ENCODE results near the gene E2F3. TPM values are rescaled to one million over a fixed set of nuclear protein-coding genes. Genes with fewer than 3 reads are reported as not detected.

The E2F3 gene
- total RNA-seq, 1 experiment from 2014 or later = 35.7 TPM

- Histone ChIP-seq H3K9me3 (ENCODE audit: control insufficient read depth, low read depth, low read length) (no peaks in the 10 kb centered on the region), H3K9ac (ENCODE audit: extremely low read depth, insufficient read length, low read length) (no peak overlapping the region), H2BK12ac (ENCODE audit: insufficient read length, low read depth, low read length) (no peak overlapping the region), H3K4ac (ENCODE audit: low read depth, low read length) (no peak overlapping the region), H4K8ac (replicated peaks; ENCODE audit: insufficient read length, low read depth, low read length) (no peak overlapping the region), H3K56ac (ENCODE audit: insufficient read length, low read depth, low read length) (no peak overlapping the region), H3T11ph (ENCODE audit: low read length) (no peak overlapping the region), H2BK15ac (ENCODE audit: low read depth, low read length) (no peak overlapping the region), H2BK20ac (ENCODE audit: low read depth, low read length, poor library complexity, severe bottlenecking) (no peak overlapping the region), H2AK5ac (ENCODE audit: insufficient read length, low read length) (no peak overlapping the region), H3K4me2 (ENCODE audit: insufficient read depth, insufficient read length, low read length) (no peak overlapping the region), H4K91ac (ENCODE audit: insufficient read length, low read depth, low read length) (no peak overlapping the region), H3K23me2 (ENCODE audit: insufficient read length, low read depth, low read length, poor library complexity, severe bottlenecking) (no peaks in the 10 kb centered on the region), H3K79me2 (ENCODE audit: insufficient read depth, low read length) (peaks cover 16% of the 10 kb centered on the region; the same call in 1 of the 2 replicates), H4K5ac (ENCODE audit: insufficient read length, low read depth, low read length) (no peak overlapping the region), H3K27ac (ENCODE audit: insufficient read length, low read depth, low read length) (no peak overlapping the region), H2BK5ac (ENCODE audit: insufficient read length, low read length) (no peak overlapping the region), H3K18ac (ENCODE audit: insufficient read length, low read depth, low read length) (no peak overlapping the region), H3K23ac (ENCODE audit: insufficient read length, low read depth, low read length) (no peak overlapping the region), H3K79me1 (ENCODE audit: insufficient read depth, low read depth, low read length, poor library complexity, severe bottlenecking) (peaks cover under 1% of the 10 kb centered on the region), H3K27me3 (ENCODE audit: insufficient read depth, low read length) (no peaks in the 10 kb centered on the region), H2AFZ (ENCODE audit: low read length) (no peak overlapping the region), H3K4me1 (ENCODE audit: insufficient read depth, low read length) (0 out of 2 replicates have a peak, but pooled peaks cover 3% of the 10 kb centered on the region), H4K20me1 (ENCODE audit: control insufficient read depth, insufficient read depth, insufficient read length) (no peaks in the 10 kb centered on the region), H2BK120ac (ENCODE audit: low read depth, low read length, poor library complexity, severe bottlenecking) (no peak overlapping the region), H3K14ac (ENCODE audit: insufficient read depth, low read length) (no peak overlapping the region)
- no peak overlapping the region for H3K4me3 Mint-ChIP-seq
- DNase-seq = no peak
- no peaks in the 10 kb centered on the region for H3K27me3 Mint-ChIP-seq (ENCODE audit: low read depth)
- no peak for TF ChIP-seq CTCF (conservative IDR thresholded peaks at IDR 0.05)
- H3K4me1 Mint-ChIP-seq = peaks cover 15 to 29% of the 10 kb centered on the region in 2 experiments
- WGBS (ENCODE audit: extremely low coverage, insufficient read length, low lambda C conversion rate) = no CpG with 5 or more reads among the region's 5 CpGs
- H3K9me3 Mint-ChIP-seq = no peaks in the 10 kb centered on the region; a peak in 2 of 5 replicates
- peak overlapping the region in 2 of 3 experiments; percentile 46 to 91; a peak in 4 of 7 replicates for H3K27ac Mint-ChIP-seq
- H3K36me3 Mint-ChIP-seq (ENCODE audit: insufficient read depth in 1 of 3, low read depth in 3 of 3) = peaks cover 19 to 39% (median 30%) of the 10 kb centered on the region in 3 experiments
Observed at GRCh38 chr6:20455251-20455940, 53.7 kb downstream of the E2F3 start.

Data from H9 (cell line).